GM19240 (cell line): ENCODE data around the gene WDR26.
A peak's percentile ranks its signal among the peaks of the same experiment; 100 is the strongest.

Source experiments
- DNase-seq: peaks from one replicate; pipeline ENCODE4 v3.0.0; 2011; ENCODE audit warnings: low spot score; ENCODE audit not compliant: insufficient read length

WDR26 gene

GRCh38 chr1:224393294-224393693, 41.3 kb downstream of the WDR26 start:
- no peak for DNase-seq

DNA sequence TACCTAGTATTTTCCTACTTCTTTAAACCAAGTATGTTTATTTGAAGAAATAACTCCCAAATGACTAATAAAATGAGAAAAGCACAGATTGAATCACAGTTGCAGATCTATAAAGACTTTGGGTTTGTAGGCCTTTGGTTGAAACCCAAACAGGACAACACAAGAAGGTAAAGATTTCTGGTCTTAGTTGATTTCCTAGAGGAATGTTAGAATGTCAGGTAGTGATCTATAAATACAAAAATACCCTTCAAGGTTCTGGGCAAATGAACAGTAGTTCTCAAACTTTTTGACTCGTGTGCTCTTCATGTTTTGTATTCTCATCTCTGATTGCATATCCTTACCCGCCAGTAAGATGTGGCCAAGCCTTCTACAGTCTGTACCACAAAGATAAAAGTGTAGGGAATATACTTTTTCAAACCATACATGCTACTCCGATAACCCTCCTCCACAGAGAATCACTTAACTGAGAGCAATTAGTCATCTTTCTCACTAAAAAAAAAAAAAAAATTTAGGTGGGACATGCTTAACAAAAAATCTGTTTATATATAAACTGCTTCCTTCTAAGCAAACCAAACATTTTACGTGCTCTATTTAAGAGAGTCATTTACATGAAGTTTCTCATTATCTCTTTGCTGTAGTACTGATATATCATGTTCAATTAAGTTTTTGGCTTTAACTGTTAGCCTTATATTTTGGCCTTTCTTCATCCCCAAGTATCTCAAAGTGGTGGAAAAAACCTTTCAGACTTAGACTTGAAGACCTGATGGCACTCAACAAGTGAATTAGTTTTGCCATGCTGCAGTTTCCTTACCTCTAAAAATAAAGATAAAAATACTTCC, 42.0 kb downstream of the WDR26 start:
- DNase-seq = no peak

DNA sequence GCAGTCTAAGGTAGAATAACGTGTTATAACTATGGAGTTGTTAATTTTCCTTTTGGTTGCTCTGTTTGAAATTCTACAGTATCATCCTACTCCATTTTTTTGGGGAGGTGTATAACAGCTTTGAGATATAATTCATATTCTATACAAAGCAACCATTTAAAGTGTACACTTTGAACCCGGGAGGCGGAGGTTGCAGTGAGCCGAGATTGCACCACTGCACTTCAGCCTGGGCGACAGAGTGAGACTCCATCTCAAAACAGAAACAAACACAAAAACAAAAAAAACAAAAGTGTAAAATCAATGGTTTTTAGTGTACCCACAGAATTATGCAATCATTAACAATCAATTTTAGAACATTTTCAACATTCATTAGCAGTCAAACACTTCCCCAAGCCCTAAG, 44.1 kb downstream of the WDR26 start:
- DNase-seq = no peak

GRCh38 chr1:224387943-224388342, 46.7 kb downstream of the WDR26 start:
- DNase-seq = no peak

DNA sequence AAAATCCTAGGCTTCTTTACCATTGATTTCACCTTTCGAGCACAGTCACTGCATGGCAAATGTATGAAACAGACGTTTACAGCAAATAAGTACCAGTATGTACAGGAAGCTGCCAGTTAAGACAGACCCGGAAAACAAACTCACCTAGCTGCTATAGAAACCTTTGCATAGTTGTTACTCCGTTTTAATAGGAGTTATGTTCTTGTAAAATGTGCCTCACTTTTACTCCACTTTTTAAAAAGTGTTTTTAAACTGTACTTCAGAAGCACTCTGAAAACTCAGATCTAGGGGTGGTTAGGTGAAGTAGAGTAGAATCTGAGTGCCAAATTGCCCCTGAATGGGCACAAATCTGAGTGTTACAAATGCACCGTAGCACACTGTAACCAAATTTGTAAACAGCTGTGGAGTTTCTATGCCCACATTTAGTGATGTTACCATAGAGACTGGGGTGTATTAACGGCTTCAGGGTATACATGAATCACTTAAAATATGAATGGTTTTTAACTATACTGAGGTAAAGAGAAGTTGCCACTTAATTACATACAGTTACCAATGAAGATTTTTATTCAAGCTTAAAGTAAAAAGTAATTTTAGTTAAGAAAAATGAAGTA, 47.2 kb downstream of the WDR26 start:
- DNase-seq = no peak

DNA sequence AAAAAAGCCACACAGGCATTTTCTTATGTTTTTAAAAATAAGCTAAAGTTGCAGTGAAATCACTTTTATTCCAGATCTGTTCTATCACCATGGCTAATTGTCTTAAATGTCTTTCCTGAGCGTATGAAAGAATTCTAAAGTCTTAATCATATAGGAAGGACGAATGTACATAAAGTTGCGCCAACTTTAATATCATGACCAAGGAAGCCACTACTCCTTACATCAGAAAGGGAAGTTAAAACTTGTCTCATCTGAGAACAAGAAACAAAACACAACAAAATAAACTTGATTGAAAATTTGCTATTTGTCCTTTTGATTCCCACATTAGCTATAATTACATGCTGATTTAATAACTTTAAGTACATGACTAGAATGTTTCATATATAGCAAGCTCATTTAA, 51.4 kb downstream of the WDR26 start:
- no peak for DNase-seq

DNA sequence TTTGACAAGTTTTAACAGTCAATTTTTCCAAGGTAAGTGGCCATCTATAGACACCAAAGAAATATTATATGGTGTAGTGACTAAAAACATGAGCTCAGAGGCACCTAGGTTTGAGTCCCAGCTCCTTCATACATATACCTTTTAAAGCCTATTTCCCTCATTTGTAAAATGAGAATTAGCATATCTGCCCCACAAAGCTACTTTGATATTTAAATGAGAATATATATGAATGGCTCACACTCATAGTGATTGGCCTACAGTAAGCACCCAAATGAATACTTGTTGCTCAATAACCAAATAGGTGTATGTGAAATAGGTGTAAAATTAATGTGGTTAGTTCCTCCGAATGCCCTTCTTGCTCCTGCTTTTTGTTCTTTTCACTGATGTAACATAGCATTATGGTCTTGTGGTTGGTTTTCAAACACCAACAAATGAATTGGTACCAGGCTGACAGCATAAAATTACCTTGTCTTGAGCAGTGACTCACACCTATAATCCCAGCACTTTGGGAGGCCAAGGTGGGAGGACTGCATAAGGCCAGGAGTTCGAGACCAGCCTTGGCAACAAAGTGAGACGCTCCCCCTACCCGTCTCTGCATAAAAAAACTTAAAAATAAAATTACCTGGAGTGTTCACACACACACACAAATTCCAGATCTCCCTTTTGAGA, 52.6 kb downstream of the WDR26 start:
- DNase-seq = no peak

DNA sequence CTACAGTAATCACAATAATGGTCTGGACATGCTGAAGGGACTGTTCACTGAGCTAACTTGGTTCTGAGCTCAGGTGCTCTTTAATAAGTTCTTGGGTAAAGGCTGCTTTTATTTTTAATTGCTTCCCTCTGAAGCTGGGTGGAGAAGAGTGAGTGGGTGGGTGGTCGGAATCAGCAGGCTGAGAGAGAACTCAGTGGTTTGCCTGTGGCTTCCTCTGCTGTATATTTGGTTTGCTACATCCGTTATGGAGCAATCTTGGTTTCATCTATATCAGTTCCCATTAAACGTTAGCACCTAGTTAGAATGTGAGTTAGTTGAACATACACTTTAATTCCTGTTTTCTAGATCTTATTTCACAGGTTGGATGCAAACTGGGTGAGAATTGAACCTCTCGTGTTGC, 54.6 kb downstream of the WDR26 start:
- no peak for DNase-seq

DNA sequence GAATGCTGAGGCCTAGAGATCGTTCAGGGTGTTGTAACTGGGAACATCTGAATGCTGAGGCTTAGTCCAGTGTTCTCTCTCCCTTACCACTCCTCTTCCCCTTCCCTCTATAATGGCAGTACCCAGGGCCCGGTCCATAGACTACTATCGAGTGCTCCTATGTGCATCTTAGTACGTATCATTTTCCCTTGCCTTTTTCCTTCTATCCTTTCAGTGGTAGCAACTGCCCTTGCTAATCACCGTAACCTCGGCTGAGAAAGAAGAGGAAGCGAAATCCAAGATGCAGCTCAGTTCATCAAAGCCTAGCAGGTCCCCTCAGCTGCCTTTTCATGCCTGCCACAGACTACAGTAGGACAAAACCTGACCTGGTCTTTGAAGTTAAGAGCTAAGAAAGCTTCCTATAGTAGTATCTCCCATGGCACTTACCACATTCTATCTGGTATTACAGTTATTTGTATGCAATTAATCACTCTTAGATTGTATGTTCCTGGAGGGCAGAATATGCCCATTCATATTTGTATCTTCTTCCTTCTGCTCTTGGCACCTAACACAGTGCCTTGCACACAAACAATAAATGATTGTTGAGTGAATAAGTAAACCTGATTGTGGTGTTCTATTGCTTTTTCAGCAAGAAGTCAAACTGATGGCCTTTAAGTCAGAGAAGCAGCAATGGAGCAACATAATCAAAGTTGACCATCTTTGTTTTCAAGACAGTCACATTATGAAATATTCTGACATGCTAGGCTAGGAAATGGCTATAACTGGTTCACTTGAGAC, 55.6 kb downstream of the WDR26 start:
- no peak for DNase-seq

- DNase-seq = no peak
Observed at GRCh38 chr1:224377676-224378006, 57.0 kb downstream of the WDR26 start.

- DNase-seq = no peak
Observed at GRCh38 chr1:224375059-224375458, 59.5 kb downstream of the WDR26 start.

GRCh38 chr1:224373008-224373590, 61.5 kb downstream of the WDR26 start:
- DNase-seq = no peak

DNA sequence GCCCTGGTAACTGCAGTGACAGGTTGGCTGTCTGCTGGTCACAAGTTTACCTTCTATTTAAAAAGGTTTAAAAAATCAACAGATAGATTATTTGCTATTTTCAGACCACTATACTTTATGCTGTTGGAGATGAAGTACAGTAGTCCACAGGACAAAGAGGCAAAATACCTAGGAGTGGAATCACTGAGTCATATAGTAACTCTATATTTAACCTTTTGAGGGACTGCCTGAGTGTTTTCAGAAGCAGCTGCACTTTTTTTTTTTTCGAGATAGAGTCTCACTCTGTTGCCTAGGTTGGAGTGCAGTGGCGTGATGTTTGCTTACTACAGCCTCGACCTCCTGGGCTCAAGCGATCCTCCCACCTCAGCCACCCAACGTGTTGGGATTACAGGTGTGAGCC, 66.2 kb downstream of the WDR26 start:
- DNase-seq = no peak

DNA sequence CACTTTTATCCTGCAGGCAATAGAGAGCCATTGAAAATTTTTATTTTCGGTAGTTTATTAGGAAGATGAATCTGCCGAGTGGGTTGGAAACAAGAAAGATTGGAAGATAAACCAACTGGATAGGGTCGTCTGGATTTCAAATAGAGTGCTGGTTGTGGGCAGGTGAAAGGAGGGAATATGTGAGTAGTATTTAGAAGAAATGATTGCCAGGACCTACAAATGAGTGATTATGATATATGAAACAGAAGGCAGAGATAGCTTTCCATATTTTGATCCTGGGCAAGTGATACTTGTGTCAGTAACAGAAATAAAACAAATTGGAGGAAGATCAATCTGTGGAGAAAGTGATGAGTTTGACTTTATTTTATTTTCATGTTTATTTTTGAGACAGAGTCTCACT, 75.4 kb downstream of the WDR26 start:
- no peak for DNase-seq

DNA sequence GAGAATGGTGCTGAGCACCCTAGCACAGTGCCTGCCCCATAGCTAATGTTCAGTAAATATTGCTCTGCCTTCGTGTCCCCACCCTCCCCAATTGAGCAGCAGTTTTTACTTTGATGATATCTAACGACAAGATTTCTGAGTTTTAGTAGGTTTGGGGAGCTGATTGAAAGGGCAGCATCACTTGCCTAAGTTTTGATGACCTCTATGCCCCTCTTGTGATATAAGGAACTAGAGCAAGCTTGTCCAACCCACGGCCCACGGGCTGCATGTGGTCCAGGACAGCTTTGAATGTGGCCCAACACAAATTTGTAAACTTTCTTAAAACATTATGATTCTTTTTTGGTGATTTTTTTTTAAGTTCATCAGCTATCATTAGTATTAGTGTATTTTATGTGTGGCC, 76.4 kb downstream of the WDR26 start:
- DNase-seq = no peak

- DNase-seq = no peak
Observed at GRCh38 chr1:224357626-224358124, 76.9 kb downstream of the WDR26 start.

DNA sequence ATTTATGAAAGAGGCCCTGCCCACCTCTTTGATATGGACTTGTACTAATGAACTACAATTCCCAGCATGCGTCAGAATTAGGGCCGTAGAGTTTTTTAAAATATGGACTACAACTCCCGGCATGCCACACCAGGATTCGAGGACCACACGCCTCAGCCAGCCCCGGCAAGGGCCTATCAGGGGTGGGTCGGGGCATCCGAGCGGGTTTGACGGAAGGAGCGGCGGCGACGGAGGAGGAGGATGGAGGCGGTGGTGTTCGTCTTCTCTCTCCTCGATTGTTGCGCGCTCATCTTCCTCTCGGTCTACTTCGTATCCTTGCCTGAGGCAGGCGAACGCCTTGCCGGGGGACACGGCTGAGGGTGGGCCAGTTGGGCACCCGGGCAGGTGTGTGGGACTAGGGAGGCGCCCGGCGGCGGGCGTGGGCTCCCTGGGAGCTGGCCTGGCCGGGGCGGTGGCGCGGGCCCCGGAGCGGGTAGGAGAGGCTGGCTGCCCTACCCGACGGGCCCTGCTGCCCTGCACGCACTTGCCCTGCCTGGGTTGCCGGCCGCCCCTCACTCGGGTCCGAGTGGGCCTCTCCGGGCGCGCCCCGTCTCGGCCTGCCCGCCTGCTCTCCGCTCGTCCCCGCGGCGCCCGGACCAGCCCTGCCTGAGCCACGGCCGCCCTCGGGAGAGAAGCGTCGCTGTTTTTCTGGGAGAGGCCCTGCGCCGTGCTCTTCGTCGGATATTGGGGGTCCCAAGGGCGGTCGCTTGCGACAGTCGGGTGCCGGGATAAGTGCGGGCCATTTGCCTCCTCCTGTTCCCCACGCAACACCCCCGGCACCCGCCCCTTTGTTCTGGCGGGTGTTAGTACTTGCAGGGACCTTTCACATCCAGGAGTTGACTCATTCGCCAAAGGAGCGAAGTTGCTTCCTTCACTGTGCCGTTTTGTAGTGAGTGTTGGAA, 77.6 kb downstream of the WDR26 start, which contains the start of gene CNIH4:
Gene CNIH4 (plus strand): TSS at position 195 of the 941 bp plus-strand sequence. CDS start 46 bp downstream, at position 241.
- peak; percentile 87 for DNase-seq

- DNase-seq = no peak
Observed at GRCh38 chr1:224353975-224354925, 80.3 kb downstream of the WDR26 start.
